ENCODE data around the gene ABHD14A.

DNA sequence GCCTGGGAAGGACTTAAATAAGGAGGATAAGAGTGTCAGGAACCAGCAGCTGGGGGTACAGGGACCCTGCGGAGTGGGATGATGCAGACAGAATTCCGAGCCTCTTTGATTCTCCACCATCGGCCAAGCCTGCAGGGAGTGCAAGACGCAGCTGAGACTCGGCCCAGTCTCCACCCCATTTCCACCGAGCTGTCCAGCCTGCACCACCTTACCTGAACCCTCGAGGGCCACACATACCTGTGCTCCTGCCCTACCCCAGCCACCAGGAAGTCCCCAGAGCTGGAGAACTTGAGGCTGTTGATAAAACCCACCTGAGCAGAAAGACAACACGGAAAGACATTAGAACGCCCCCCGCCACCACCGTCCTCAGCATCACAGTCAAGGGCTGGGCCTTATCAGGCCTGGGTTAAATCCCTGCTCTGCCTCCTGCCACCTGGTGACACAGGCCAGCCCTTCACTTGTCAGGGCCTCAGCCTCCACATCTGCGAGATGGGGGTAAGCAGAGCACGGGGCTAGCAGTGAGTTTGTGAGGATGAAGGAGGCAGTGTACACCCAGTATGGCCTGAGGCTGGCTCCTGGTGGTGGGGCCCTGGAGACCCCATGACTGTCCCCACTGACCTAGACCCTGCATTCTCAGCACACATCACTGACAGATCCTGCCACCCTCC lies 41.3 kb upstream of the ABHD14A start:
- no peak for TF ChIP-seq RAD21 (IDR thresholded peaks at IDR 0.05; ENCODE audit: low read depth)
- no peak for TF ChIP-seq EGR1 (IDR thresholded peaks at IDR 0.05)
- TF ChIP-seq, protein P1, sequence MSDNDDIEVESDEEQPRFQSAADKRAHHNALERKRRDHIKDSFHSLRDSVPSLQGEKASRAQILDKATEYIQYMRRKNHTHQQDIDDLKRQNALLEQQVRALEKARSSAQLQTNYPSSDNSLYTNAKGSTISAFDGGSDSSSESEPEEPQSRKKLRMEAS (IDR thresholded peaks at IDR 0.05): no peak
- no peak for TF ChIP-seq TAF1 (IDR thresholded peaks at IDR 0.05; ENCODE audit: low read depth)
- TF ChIP-seq NFIC (IDR thresholded peaks at IDR 0.05): no peak
- no peak for TF ChIP-seq TEAD4 (IDR thresholded peaks at IDR 0.05)
- TF ChIP-seq EP300 (IDR thresholded peaks at IDR 0.05; ENCODE audit: borderline replicate concordance): no peak
- no peak for TF ChIP-seq YY1 (IDR thresholded peaks at IDR 0.05; ENCODE audit: low read depth)
- TF ChIP-seq FOXM1 (IDR thresholded peaks at IDR 0.05; ENCODE audit: borderline replicate concordance, low read depth): no peak
- no peak for TF ChIP-seq CREB1 (IDR thresholded peaks at IDR 0.05; ENCODE audit: low read depth)
- TF ChIP-seq, protein P2, sequence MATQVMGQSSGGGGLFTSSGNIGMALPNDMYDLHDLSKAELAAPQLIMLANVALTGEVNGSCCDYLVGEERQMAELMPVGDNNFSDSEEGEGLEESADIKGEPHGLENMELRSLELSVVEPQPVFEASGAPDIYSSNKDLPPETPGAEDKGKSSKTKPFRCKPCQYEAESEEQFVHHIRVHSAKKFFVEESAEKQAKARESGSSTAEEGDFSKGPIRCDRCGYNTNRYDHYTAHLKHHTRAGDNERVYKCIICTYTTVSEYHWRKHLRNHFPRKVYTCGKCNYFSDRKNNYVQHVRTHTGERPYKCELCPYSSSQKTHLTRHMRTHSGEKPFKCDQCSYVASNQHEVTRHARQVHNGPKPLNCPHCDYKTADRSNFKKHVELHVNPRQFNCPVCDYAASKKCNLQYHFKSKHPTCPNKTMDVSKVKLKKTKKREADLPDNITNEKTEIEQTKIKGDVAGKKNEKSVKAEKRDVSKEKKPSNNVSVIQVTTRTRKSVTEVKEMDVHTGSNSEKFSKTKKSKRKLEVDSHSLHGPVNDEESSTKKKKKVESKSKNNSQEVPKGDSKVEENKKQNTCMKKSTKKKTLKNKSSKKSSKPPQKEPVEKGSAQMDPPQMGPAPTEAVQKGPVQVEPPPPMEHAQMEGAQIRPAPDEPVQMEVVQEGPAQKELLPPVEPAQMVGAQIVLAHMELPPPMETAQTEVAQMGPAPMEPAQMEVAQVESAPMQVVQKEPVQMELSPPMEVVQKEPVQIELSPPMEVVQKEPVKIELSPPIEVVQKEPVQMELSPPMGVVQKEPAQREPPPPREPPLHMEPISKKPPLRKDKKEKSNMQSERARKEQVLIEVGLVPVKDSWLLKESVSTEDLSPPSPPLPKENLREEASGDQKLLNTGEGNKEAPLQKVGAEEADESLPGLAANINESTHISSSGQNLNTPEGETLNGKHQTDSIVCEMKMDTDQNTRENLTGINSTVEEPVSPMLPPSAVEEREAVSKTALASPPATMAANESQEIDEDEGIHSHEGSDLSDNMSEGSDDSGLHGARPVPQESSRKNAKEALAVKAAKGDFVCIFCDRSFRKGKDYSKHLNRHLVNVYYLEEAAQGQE (IDR thresholded peaks at IDR 0.05; ENCODE audit: low read depth): no peak
- no peak for TF ChIP-seq TCF12 (IDR thresholded peaks at IDR 0.05; ENCODE audit: low read depth)
